Type B pancreatic cell (in vitro differentiated cells): Measurements from ENCODE around the gene FGF4. TPM values are rescaled to one million over a fixed set of nuclear protein-coding genes. Genes with fewer than 3 reads are reported as not detected.

Source experiments
- DNase-seq: peaks from one replicate; pipeline ENCODE4 v3.0.0; 2021; ENCODE audit warnings: mixed read lengths; ENCODE audit not compliant: unreplicated experiment; ENCODE audit errors: extremely low spot score
- H3K27ac Mint-ChIP-seq: 2 replicates; pipeline ENCODE4 v1.8.0; 2021; ENCODE audit warnings: mild to moderate bottlenecking, mixed read lengths
- H3K27me3 Mint-ChIP-seq: 2 replicates; pipeline ENCODE4 v1.8.0; 2021; ENCODE audit warnings: mixed read lengths
- H3K36me3 Mint-ChIP-seq: 2 replicates; pipeline ENCODE4 v1.8.0; 2021; ENCODE audit warnings: mixed read lengths
- H3K4me1 Mint-ChIP-seq: one replicate; pipeline ENCODE4 v1.8.0; 2021; ENCODE audit warnings: mixed read lengths; ENCODE audit not compliant: unreplicated experiment
- H3K4me3 Mint-ChIP-seq: 2 replicates; pipeline ENCODE4 v1.8.0; 2021; ENCODE audit warnings: mild to moderate bottlenecking, mixed read lengths
- H3K9me3 Mint-ChIP-seq: 2 replicates; pipeline ENCODE4 v1.8.0; 2021; ENCODE audit warnings: mixed read lengths
- total RNA-seq: library from RNA; stranded (reverse); gene quantifications from 2 replicates; pipeline ENCODE4 v1.2.1, GENCODE V29; 2021; ENCODE audit warnings: low replicate concordance
- TF ChIP-seq, protein P1 (sequence below): fragments of 200-600 bp; sonication (generic); conservative IDR thresholded peaks from 2 replicates; pipeline ENCODE4 v1.5.0; 2021; ENCODE audit warnings: antibody characterized with exemption, mild to moderate bottlenecking

The FGF4 gene
- total RNA-seq, 1 donor from 2014 or later = 0.22 TPM

- TF ChIP-seq, protein P1, sequence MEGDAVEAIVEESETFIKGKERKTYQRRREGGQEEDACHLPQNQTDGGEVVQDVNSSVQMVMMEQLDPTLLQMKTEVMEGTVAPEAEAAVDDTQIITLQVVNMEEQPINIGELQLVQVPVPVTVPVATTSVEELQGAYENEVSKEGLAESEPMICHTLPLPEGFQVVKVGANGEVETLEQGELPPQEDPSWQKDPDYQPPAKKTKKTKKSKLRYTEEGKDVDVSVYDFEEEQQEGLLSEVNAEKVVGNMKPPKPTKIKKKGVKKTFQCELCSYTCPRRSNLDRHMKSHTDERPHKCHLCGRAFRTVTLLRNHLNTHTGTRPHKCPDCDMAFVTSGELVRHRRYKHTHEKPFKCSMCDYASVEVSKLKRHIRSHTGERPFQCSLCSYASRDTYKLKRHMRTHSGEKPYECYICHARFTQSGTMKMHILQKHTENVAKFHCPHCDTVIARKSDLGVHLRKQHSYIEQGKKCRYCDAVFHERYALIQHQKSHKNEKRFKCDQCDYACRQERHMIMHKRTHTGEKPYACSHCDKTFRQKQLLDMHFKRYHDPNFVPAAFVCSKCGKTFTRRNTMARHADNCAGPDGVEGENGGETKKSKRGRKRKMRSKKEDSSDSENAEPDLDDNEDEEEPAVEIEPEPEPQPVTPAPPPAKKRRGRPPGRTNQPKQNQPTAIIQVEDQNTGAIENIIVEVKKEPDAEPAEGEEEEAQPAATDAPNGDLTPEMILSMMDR = no peak
- Mint-ChIP-seq H3K27ac (no peak overlapping the region), H3K9me3 (no peaks in the 10 kb centered on the region), H3K27me3 (peaks cover 4% of the 10 kb centered on the region), H3K36me3 (no peaks in the 10 kb centered on the region), H3K4me3 (no peak overlapping the region), H3K4me1 (no peaks in the 10 kb centered on the region)
- DNase-seq = no peak
These were observed 16.4 kb upstream of the FGF4 start for GRCh38 chr11:69791276-69792180.

GRCh38 chr11:69788956-69789355, 13.8 kb upstream of the FGF4 start:
- H3K4me3 Mint-ChIP-seq = no peak overlapping the region
- no peaks in the 10 kb centered on the region for H3K4me1 Mint-ChIP-seq
- no peaks in the 10 kb centered on the region for H3K27me3 Mint-ChIP-seq
- H3K9me3 Mint-ChIP-seq = no peaks in the 10 kb centered on the region
- H3K27ac Mint-ChIP-seq = no peak overlapping the region
- no peak for DNase-seq
- TF ChIP-seq, protein P1 = no peak
- H3K36me3 Mint-ChIP-seq = no peaks in the 10 kb centered on the region

DNA sequence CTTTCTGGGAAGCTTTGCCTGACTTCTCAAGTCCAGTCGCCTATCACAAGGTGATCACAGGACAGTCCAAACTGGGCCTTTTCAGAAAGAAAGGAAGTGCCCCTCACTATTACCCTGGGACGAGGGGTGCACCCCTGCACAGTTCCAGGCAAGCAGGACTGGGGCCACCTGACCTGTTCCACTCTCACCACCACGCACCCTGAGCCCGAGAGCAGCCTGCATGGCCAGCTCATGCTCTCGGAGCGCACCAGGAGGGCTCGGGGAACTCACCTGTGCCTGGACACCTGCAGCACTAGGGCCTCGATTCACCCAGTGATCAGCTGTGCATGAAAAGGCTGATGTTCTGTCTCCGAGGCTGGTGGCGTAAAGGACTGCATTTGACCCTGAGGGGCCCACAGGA, 12.8 kb upstream of the FGF4 start:
- peaks cover 1% of the 10 kb centered on the region for H3K27me3 Mint-ChIP-seq
- H3K36me3 Mint-ChIP-seq = no peaks in the 10 kb centered on the region
- no peak overlapping the region for H3K4me3 Mint-ChIP-seq
- H3K9me3 Mint-ChIP-seq = no peaks in the 10 kb centered on the region
- no peak overlapping the region for H3K27ac Mint-ChIP-seq
- TF ChIP-seq, protein P1 = no peak
- no peak for DNase-seq
- H3K4me1 Mint-ChIP-seq = no peaks in the 10 kb centered on the region

DNA sequence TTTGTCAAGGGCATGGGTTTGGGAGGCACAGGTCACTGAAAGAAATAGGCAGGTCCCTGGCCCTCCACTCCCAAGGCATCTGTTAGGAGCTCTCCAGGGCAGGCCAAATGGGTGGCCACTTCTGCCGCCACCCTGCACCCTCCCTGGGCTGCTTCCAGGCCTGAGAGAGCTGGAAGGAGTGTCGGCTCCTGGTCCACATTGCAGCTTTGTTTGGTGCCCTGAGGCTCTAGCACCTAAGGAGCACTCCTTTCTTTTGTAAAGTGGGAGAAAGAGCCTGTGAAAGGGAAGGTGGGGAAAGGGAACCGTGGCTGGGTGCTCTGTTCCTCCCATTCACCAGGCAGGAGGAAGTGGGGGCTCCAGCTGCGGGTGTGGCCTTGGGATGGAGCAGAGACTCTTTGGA, 12.3 kb upstream of the FGF4 start:
- no peak overlapping the region for H3K4me3 Mint-ChIP-seq
- TF ChIP-seq, protein P1 = no peak
- no peaks in the 10 kb centered on the region for H3K36me3 Mint-ChIP-seq
- H3K27me3 Mint-ChIP-seq = peaks cover 5% of the 10 kb centered on the region
- H3K27ac Mint-ChIP-seq = no peak overlapping the region
- H3K4me1 Mint-ChIP-seq = no peaks in the 10 kb centered on the region
- no peak for DNase-seq
- no peaks in the 10 kb centered on the region for H3K9me3 Mint-ChIP-seq

GRCh38 chr11:69781241-69781640, 6.1 kb upstream of the FGF4 start:
- Mint-ChIP-seq H3K27me3 (peaks cover 51% of the 10 kb centered on the region), H3K4me3 (no peak overlapping the region), H3K9me3 (no peaks in the 10 kb centered on the region), H3K27ac (no peak overlapping the region), H3K36me3 (no peaks in the 10 kb centered on the region), H3K4me1 (no peaks in the 10 kb centered on the region)
- TF ChIP-seq, protein P1 = no peak
- DNase-seq = no peak
